Spleen (tissue), 11 donors: ENCODE measurements around the gene ZFAND5. TPM values are rescaled to one million over a fixed set of nuclear protein-coding genes. Genes with fewer than 3 reads are reported as not detected.

Experiments
- DNase-seq: peaks from one replicate; pipeline ENCODE4 v3.0.0-alpha.2; 2020
- H3K27ac ChIP-seq, 8 donors: fragments of 200-600 bp; sonication (generic) in 7 of 8; 1 replicate in 4 of 8; 2 replicates in 4 of 8; pipeline versions ENCODE4 v1.5.0 to v1.8.0; 2016 to 2021; ENCODE audit warnings: inconsistent platforms in 4 of 8, mild to moderate bottlenecking in 4 of 8, moderate library complexity in 1 of 8
- H3K27me3 ChIP-seq, 7 donors: fragments of 200-600 bp; sonication (generic) in 6 of 7; replicated peaks in 1 of 7; 1 replicate in 4 of 7; 2 replicates in 3 of 7; pipeline versions ENCODE4 v1.5.0 to v1.8.0; 2016 to 2021; ENCODE audit warnings: inconsistent platforms in 3 of 7, mild to moderate bottlenecking in 1 of 7
- H3K36me3 ChIP-seq, 6 donors: fragments of 200-600 bp; sonication (generic) in 5 of 6; 1 replicate in 4 of 6; 2 replicates in 2 of 6; pipeline versions ENCODE4 v1.5.0 to v1.8.0; 2016 to 2021; ENCODE audit warnings: inconsistent platforms in 2 of 6
- H3K4me1 ChIP-seq, 6 donors: fragments of 200-600 bp; sonication (generic) in 5 of 6; 1 replicate in 3 of 6; 2 replicates in 3 of 6; pipeline versions ENCODE4 v1.5.0 to v1.8.0; 2016 to 2021; ENCODE audit warnings: inconsistent platforms in 3 of 6
- H3K4me3 ChIP-seq, 8 donors: fragments of 200-600 bp; sonication (generic) in 7 of 8; 1 replicate in 4 of 8; 2 replicates in 4 of 8; pipeline versions ENCODE4 v1.5.0 to v1.8.0; 2016 to 2021; ENCODE audit warnings: inconsistent platforms in 4 of 8, mild to moderate bottlenecking in 4 of 8, moderate library complexity in 2 of 8
- H3K9me3 ChIP-seq, 8 donors: fragments of 200-600 bp; sonication (generic) in 7 of 8; 1 replicate in 4 of 8; 2 replicates in 4 of 8; pipeline versions ENCODE4 v1.5.0 to v1.8.0; 2016 to 2021; ENCODE audit warnings: inconsistent platforms in 4 of 8
- CTCF ChIP-seq, 11 experiments: fragments of 200-600 bp in 7 of 11; fragments of 450-650 bp in 4 of 11; sonication (generic) in 4 of 11; IDR thresholded peaks in 8 of 11; conservative IDR thresholded peaks in 3 of 11; 1 replicate in 7 of 11; 2 replicates in 4 of 11; pipeline versions ENCODE4 v1.4.0 to v1.8.0; 2016 to 2021; ENCODE audit warnings: antibody characterized with exemption in 11 of 11, inconsistent platforms in 4 of 11, mild to moderate bottlenecking in 1 of 11
- POLR2A ChIP-seq, 3 donors: fragments of 450-650 bp; IDR thresholded peaks; one replicate each; pipeline ENCODE4 v1.5.1; 2017; ENCODE audit warnings: antibody characterized with exemption in 3 of 3, mild to moderate bottlenecking in 1 of 3
- POLR2AphosphoS5 ChIP-seq, 3 donors: sonication (generic); formaldehyde crosslinking; IDR thresholded peaks; one replicate each; pipeline ENCODE4 v1.5.1; 2017; ENCODE audit warnings: antibody characterized with exemption in 3 of 3
- WGBS, 5 donors: extraction: QIAGEN DNeasy Blood & Tissue Kit in 3 of 5; methylation state at CpG; one replicate each; pipeline versions ENCODE4 v1.1.5 to v1.1.7; 2013 to 2018; 5-methylcytosine and 5-hydroxymethylcytosine counted together
- intact Hi-C: fragments of 100-400 bp; cut with DNase I; formaldehyde crosslinking; loops from one replicate; pipeline ENCODE4 v1.15.0; 2023; ENCODE audit warnings: low total_unique reads
- polyA plus RNA-seq, 3 donors: library from polyadenylated mRNA; stranded (reverse); fragments of 200-250 nt; gene quantifications; one replicate each; pipeline ENCODE4 v1.2.1, GENCODE V29; 2013
- total RNA-seq, 7 donors: library from RNA; depleted of rRNA in 3 of 7; stranded (reverse); fragments of >200 nt in 3 of 7; fragmentation: NEBNext Ultra II Directional in 4 of 7; extraction: Animal tissue kit (Norgen Biotek cat#: 25700) in 4 of 7; gene quantifications; one replicate each; pipeline versions ENCODE4 v1.1.0 to v1.2.1, GENCODE V29; 2016 to 2021
- donor health status: healthy with polysubstance abuse.
- donor health status: DM: no; HTN: no; CAD: no; lungs with moderate emphysema.
- donor health status: DM: no; HTN: no; CAD: no.
- donor health status: Bipolar disorder and iron deficiency.
- donor health status: healthy.
- donor health status: DM: no; HTN: no; CAD: no.
- donor health status: DM: yes; HTN: yes; CAD: no.

ZFAND5 gene
- total and polyA plus RNA-seq, 10 donors, result 69.6 to 238 (median 147) TPM

- WGBS, 5 donors, result 86 to 90% (median 90%) methylated on average over 2 of the region's 2 CpGs
- no peak for DNase-seq
- TF ChIP-seq POLR2AphosphoS5 (IDR thresholded peaks at IDR 0.05) (no peak), POLR2A (IDR thresholded peaks at IDR 0.05) (no peak), CTCF (IDR thresholded peaks at IDR 0.05 in 8 of 11, conservative IDR thresholded peaks at IDR 0.05 in 3 of 11) (no peak)
- H3K27ac ChIP-seq, result no peak overlapping the region
- no peaks in the 10 kb centered on the region for H3K36me3 ChIP-seq
- H3K4me1 ChIP-seq, result no peaks in the 10 kb centered on the region
- H3K4me3 ChIP-seq, result no peak overlapping the region
- intact Hi-C loops, result no loop called here
- H3K27me3 ChIP-seq, result no peaks in the 10 kb centered on the region
- H3K9me3 ChIP-seq, result no peaks in the 10 kb centered on the region
These were observed 42.7 kb downstream of the ZFAND5 start for GRCh38 chr9:72322259-72322658.

GRCh38 chr9:72315510-72316311 is 49.3 kb downstream of the ZFAND5 start:
- TF ChIP-seq POLR2A (IDR thresholded peaks at IDR 0.05) (no peak), POLR2AphosphoS5 (IDR thresholded peaks at IDR 0.05) (no peak), CTCF (IDR thresholded peaks at IDR 0.05 in 8 of 11, conservative IDR thresholded peaks at IDR 0.05 in 3 of 11) (no peak)
- 46 to 54% (median 48%) methylated on average over 10 of the region's 10 CpGs for WGBS, 5 donors
- DNase-seq, result no peak

DNA sequence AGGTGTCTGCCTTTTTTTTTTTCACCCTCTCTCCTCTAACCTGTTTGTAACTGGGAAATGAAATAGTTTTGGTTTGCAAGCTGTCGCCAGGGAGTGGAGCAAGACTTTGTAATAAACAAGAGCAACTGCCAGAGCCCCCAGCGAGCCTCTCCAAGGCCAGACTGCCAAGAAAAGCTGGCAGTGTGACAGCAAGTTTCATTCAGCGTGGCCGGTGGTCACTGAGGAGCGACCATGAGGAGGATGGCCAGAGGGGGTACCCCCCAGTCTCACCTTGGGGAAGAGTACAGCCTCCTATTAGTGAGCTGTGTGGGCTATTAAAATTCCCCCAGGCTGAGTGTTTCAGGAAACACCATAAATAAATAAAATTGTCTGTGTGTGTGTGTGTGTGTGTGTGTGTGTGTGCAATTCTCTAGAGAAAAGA is 49.9 kb downstream of the ZFAND5 start:
- Histone ChIP-seq H3K9me3 (no peaks in the 10 kb centered on the region), H3K27me3 (no peaks in the 10 kb centered on the region), H3K4me1 (peaks cover 0 to 26% (median 11%) of the 10 kb centered on the region in 6 donors), H3K36me3 (no peaks in the 10 kb centered on the region), H3K4me3 (no peak overlapping the region), H3K27ac (peak overlapping the region in 5 of 8 donors; percentile 1 to 43 (median 32))
- TF ChIP-seq POLR2A (IDR thresholded peaks at IDR 0.05), result no peak
- TF ChIP-seq POLR2AphosphoS5 (IDR thresholded peaks at IDR 0.05), result no peak
- no peak for TF ChIP-seq CTCF (IDR thresholded peaks at IDR 0.05 in 8 of 11, conservative IDR thresholded peaks at IDR 0.05 in 3 of 11)
- no peak for DNase-seq
- intact Hi-C loops, result no loop called here
- WGBS, 5 donors, result 15 to 35% (median 22%) methylated on average over 5 of the region's 5 CpGs

More at GRCh38 chr9:72315510-72316311, 49.3 kb downstream of the ZFAND5 start:
- H3K27me3 ChIP-seq, result no peaks in the 10 kb centered on the region
- no peak overlapping the region for H3K4me3 ChIP-seq
- peaks cover 0 to 26% (median 11%) of the 10 kb centered on the region in 6 donors for H3K4me1 ChIP-seq
- intact Hi-C loops, result no loop called here
- no peaks in the 10 kb centered on the region for H3K36me3 ChIP-seq
- H3K27ac ChIP-seq, result peak overlapping the region in 2 of 8 donors; percentile 42 to 43
- H3K9me3 ChIP-seq, result no peaks in the 10 kb centered on the region

DNA sequence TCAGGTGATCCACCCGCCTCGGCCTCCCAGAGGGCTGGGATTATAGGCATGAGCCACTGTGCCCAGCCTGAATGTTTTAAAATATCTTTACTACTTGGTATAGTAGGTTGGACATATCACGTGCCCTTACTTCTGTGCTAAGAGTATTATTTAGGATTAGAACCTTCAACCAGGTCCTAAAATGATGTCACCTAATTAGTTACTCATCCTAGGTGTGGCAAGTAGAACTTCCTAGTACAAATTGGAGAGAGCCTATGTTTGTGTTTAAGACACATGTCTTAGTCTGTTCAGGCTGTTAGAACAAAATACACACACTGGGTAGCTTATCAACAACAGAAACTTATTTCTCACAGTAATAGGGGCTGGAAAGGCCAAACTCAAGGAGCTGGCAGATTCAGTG is 51.5 kb downstream of the ZFAND5 start:
- Histone ChIP-seq H3K27ac (no peak overlapping the region), H3K4me3 (no peak overlapping the region), H3K4me1 (peaks cover 0 to 26% (median 11%) of the 10 kb centered on the region in 6 donors), H3K9me3 (no peaks in the 10 kb centered on the region), H3K27me3 (no peaks in the 10 kb centered on the region), H3K36me3 (no peaks in the 10 kb centered on the region)
- 92 to 98% (median 95%) methylated on average over 3 of the region's 3 CpGs for WGBS, 5 donors
- intact Hi-C loops, result no loop called here
- TF ChIP-seq POLR2A (IDR thresholded peaks at IDR 0.05) (no peak), POLR2AphosphoS5 (IDR thresholded peaks at IDR 0.05) (no peak), CTCF (IDR thresholded peaks at IDR 0.05 in 8 of 11, conservative IDR thresholded peaks at IDR 0.05 in 3 of 11) (no peak)
- no peak for DNase-seq
